GM19193 (cell line): Measurements from ENCODE around the gene PCSK2.

Experiments
- POLR2A ChIP-seq: IDR thresholded peaks from 4 replicates; pipeline ENCODE4 v1.6.1; 2011; ENCODE audit not compliant: insufficient read depth, insufficient read length; ENCODE audit errors: extremely low read depth

PCSK2 gene

GRCh38 chr20:17226410-17227218 is at the start of gene PCSK2:
Gene PCSK2, plus strand, starts transcription at chr20:17227040. Its CDS starts 266 bp downstream, at chr20:17227306.
- no peak for TF ChIP-seq POLR2A

- no peak for TF ChIP-seq POLR2A
Measured at GRCh38 chr20:17177341-17177740, 49.5 kb upstream of the PCSK2 start.

GRCh38 chr20:17179840-17180239 is 47.0 kb upstream of the PCSK2 start:
- TF ChIP-seq POLR2A: no peak

- no peak for TF ChIP-seq POLR2A
Measured at GRCh38 chr20:17189976-17190695, 36.7 kb upstream of the PCSK2 start.

GRCh38 chr20:17197041-17197440 is 29.8 kb upstream of the PCSK2 start:
- TF ChIP-seq POLR2A: no peak

GRCh38 chr20:17202030-17202429 is 24.8 kb upstream of the PCSK2 start:
- no peak for TF ChIP-seq POLR2A

GRCh38 chr20:17202673-17203072 is 24.2 kb upstream of the PCSK2 start:
- TF ChIP-seq POLR2A: no peak

GRCh38 chr20:17205084-17205813 is 21.6 kb upstream of the PCSK2 start:
- TF ChIP-seq POLR2A: no peak

- TF ChIP-seq POLR2A: no peak
Measured at GRCh38 chr20:17210387-17210786, 16.5 kb upstream of the PCSK2 start.

GRCh38 chr20:17210983-17211382 is 15.9 kb upstream of the PCSK2 start:
- no peak for TF ChIP-seq POLR2A

GRCh38 chr20:17215167-17215566 is 11.7 kb upstream of the PCSK2 start:
- TF ChIP-seq POLR2A: no peak

GRCh38 chr20:17223553-17223952 is 3.3 kb upstream of the PCSK2 start:
- no peak for TF ChIP-seq POLR2A

GRCh38 chr20:17225851-17226409 is 910 bp upstream of the PCSK2 start:
- TF ChIP-seq POLR2A: no peak

GRCh38 chr20:17227219-17227575 is 357 bp downstream of the PCSK2 start:
- no peak for TF ChIP-seq POLR2A
